T47D (cell line): Measurements from ENCODE around the gene PITRM1.

ENCODE experiments used
- DNase-seq, 2 experiments: peaks; one replicate each; pipeline versions ENCODE4 v3.0.0 to v3.0.0-alpha.2; 2011 to 2012; ENCODE audit warnings: low read depth in 1 of 2, low spot score in 1 of 2
- JUND ChIP-seq: IDR thresholded peaks from 2 replicates; pipeline ENCODE4 v1.6.1; 2012; ENCODE audit warnings: low read depth
- in situ Hi-C: cut with HindIII; loops from 2 replicates; pipeline ENCODE4 v1.10.0; 2016; ENCODE audit warnings: low sequenced_read_pairs, low pct_unique_long_range_greater_than_20kb

PITRM1 gene

GRCh38 chr10:3149918-3150317, 22.7 kb downstream of the PITRM1 start:
- no peak for DNase-seq
- TF ChIP-seq JUND, result no peak
- in situ Hi-C loops, result no loop called here

GRCh38 chr10:3148994-3149393, 23.6 kb downstream of the PITRM1 start:
- in situ Hi-C loops, result no loop called here
- TF ChIP-seq JUND, result no peak
- no peak for DNase-seq

- in situ Hi-C loops, result no loop called here
- TF ChIP-seq JUND, result no peak
- no peak for DNase-seq
Measured at GRCh38 chr10:3148041-3148440, 24.5 kb downstream of the PITRM1 start.

DNA sequence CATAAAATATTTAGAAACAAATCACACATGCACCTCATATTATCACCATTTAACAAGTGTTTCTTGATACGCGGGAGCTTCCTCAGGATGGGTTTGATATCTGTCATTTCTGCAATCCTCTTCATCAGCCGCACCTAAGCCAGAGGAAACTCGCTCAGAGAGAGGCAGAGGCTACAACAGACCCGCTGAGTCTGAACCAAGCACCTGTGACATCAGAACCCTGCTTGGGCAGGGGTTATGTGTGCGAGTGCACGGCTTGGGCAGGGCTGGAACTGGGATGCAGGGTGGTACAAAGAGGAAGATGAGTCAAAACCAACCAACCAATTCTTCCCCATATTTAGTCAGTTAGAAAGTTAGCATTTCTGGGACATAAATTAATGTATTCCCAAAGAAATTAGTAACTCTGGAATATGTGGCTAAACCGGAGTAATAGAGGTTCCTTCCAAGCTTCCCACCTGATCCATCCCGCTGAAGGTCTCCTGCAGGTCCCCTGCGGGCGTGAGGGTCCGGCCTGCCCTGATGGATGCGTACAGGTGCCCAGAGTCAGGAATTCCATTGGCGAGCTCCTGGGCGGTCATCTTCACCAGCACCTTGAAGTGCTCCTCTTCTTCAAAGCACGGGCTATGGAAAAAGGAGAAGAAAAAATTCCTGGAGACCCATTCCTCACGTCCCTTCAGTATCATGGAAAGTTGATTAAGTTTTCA, 25.3 kb downstream of the PITRM1 start:
- in situ Hi-C loops, result no loop called here
- no peak for DNase-seq
- no peak for TF ChIP-seq JUND

GRCh38 chr10:3146289-3146688, 26.3 kb downstream of the PITRM1 start:
- in situ Hi-C loops, result no loop called here
- TF ChIP-seq JUND, result no peak
- DNase-seq, result no peak

DNA sequence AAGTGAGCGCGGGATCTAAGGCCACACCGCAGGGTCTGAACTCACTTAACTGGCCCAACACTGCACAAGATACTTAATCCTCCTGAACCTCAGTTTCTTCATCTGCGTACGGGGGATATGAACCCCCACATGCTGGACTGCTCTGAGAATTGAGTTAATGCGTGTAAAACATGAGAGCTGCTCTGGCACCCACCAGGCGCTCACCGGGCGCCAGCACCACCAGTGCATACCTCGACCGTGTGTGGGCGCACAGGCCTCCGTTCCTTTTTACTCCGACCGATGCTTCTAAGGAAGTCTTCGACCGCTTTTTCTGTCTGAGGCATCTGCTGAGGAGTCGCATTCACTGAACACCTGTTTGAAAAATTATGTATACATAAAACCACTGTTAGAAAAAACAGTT, 27.2 kb downstream of the PITRM1 start:
- in situ Hi-C loops, result no loop called here
- no peak for DNase-seq
- TF ChIP-seq JUND, result no peak

GRCh38 chr10:3143791-3144434, 28.7 kb downstream of the PITRM1 start:
- no peak for TF ChIP-seq JUND
- in situ Hi-C loops, result no loop called here
- DNase-seq, result no peak

DNA sequence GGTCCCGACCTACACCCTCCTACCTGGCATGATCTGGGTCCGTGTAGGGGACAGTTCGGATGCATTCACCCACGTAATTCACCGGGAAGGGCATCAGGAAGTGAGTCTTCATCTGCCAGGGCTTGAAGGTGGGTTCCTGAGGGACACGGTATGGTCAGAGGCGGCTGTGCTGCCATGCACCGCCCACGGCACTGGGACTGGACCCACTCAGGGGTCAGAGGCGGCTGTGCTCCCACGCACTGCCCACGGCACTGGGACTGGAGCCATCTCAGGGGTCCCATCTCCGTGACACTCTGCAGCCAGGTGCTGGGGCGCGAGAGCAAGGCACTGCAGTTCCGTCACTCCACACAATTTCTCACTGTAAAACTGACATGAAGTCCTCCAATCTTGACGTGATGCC, 29.2 kb downstream of the PITRM1 start:
- in situ Hi-C loops, result no loop called here
- DNase-seq, result no peak
- TF ChIP-seq JUND, result no peak

GRCh38 chr10:3142146-3142875, 30.3 kb downstream of the PITRM1 start:
- no peak for DNase-seq
- in situ Hi-C loops, result no loop called here
- TF ChIP-seq JUND, result no peak

DNA sequence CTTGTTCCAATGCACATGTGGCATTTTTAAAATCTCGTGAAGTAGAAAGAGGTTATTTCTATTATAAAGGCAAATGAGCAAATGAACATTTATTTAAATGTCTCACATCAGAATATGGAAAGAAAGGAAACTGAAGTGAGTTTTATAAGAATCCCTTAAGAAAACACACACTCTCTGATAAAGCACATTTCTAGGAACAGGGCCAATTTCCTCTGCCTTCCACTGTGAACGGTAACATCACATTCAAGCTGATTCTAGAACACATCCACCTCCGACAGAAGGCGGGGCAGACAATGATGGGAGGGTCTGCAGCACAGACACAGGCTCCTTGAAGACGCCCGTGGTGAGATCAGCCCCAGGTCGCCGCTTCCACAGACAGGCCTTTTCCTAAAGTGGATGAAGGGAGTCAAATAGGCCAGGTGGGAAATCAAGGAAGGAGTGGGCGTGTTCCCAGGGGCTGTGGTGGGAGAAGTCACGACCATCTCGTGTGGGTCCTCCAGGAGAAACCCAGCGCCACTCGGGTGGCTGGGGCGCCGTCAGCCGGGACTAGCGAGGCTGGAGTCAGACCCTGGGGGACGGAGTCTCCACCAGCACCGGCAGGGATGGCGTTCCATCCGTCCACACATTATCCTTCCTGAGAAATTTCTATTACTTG, 31.1 kb downstream of the PITRM1 start:
- no peak for DNase-seq
- in situ Hi-C loops, result no loop called here
- TF ChIP-seq JUND, result no peak

DNA sequence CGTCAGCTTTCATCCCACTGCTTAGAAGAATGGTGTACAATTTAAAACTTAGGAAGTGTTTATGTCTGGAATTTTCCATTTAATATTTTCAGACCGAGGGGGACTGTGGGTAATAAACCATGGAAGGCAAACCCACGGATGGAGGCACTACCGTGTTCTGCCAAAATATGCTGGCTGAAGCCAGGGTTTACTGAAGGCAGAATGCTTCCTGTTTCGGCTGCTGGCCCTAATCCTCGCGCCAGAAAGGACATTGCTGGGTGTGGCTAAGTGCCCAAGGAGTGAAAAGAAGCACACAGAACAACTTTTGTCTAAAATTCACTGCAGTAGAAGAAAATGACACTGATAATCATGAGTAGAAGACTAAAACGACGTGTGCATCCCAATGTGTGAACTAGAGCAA, 32.3 kb downstream of the PITRM1 start:
- in situ Hi-C loops, result no loop called here
- no peak for TF ChIP-seq JUND
- DNase-seq, result no peak

- no peak for DNase-seq
- TF ChIP-seq JUND, result no peak
- in situ Hi-C loops, result no loop called here
Measured at GRCh38 chr10:3139216-3139910, 33.2 kb downstream of the PITRM1 start.
